ENCODE measurements around the gene DBI. TPM values are rescaled to one million over a fixed set of nuclear protein-coding genes. Genes with fewer than 3 reads are reported as not detected.

DBI gene
- total and polyA plus RNA-seq, 2 of the 13 experiments (the other 11 are each of a cell fraction or from before 2014, with no cell fraction given) = 330 to 659 TPM

GRCh38 chr2:119372778-119373568 lies 6.2 kb downstream of the DBI start:
- H3K36me3 ChIP-seq (replicated peaks in 1 of 2; ENCODE audit: control insufficient read depth in 1 of 2, insufficient read depth in 2 of 2, low read length in 2 of 2) = peaks cover 39 to 54% of the 10 kb centered on the region in 2 experiments
- peaks cover 22% of the 10 kb centered on the region for H4K20me1 ChIP-seq (ENCODE audit: insufficient read depth, low read length)
- TF ChIP-seq POLR2AphosphoS5 (IDR thresholded peaks at IDR 0.05; ENCODE audit: low read depth, low read length) (peak; percentile 29; the same call in 1 of the 2 replicates), ZNF883 (CRISPR knock-in tag; IDR thresholded peaks at IDR 0.05; ENCODE audit: not compliant biosample characterization) (no peak), REPIN1 (CRISPR knock-in tag; IDR thresholded peaks at IDR 0.05; ENCODE audit: borderline replicate concordance, low read depth) (no peak), ZBTB20 (CRISPR knock-in tag; IDR thresholded peaks at IDR 0.05; ENCODE audit: borderline replicate concordance, low read depth) (no peak), RBFOX2 (IDR thresholded peaks at IDR 0.05; ENCODE audit: low read depth, low read length) (peak; percentile 56; the same call in 1 of the 2 replicates), TMF1 (CRISPR knock-in tag; IDR thresholded peaks at IDR 0.05; ENCODE audit: low read depth) (no peak), MAFF (IDR thresholded peaks at IDR 0.05; ENCODE audit: low read depth, low read length) (no peak), ZNF768 (CRISPR knock-in tag; IDR thresholded peaks at IDR 0.05) (peak; percentile 71), RELA (CRISPR knock-in tag; IDR thresholded peaks at IDR 0.05) (no peak), ZNF646 (CRISPR knock-in tag; IDR thresholded peaks at IDR 0.05) (no peak), E2F2 (CRISPR knock-in tag; IDR thresholded peaks at IDR 0.05; ENCODE audit: borderline replicate concordance) (no peak), SAP130 (CRISPR knock-in tag; IDR thresholded peaks at IDR 0.05; ENCODE audit: low read depth) (no peak), POLR2A (IDR thresholded peaks at IDR 0.05; ENCODE audit: insufficient read depth in 1 of 2, low read depth in 2 of 2, low read length in 2 of 2) (peak; percentile 24 to 50; a peak in 2 of 4 replicates)
- peak overlapping the region; percentile 54 for H3K27ac ChIP-seq (ENCODE audit: extremely low read length, insufficient read depth, low read length)
- H3K9ac ChIP-seq (ENCODE audit: insufficient read depth, low read depth, low read length) = no peak overlapping the region
- ATAC-seq (peak; percentile 49), FAIRE-seq (no peak), DNase-seq (ENCODE audit: low spot score) (no peak)
- no peak overlapping the region for H3K4me2 ChIP-seq (ENCODE audit: low read depth, low read length)
- ChIA-PET POLR2A (no interaction called here), CTCF (ENCODE audit: low intra/inter-chr PET ratio, low total read pairs) (no interaction called here)
- H3K79me2 ChIP-seq (ENCODE audit: insufficient read depth, low read length) = peaks cover 18% of the 10 kb centered on the region
- in situ Hi-C loops (cut with HindIII; ENCODE audit: extremely low pct_ligation_motif_present, low pct_unique_long_range_greater_than_20kb) = no loop called here
- H3K27me3 ChIP-seq (ENCODE audit: control insufficient read depth in 1 of 2, insufficient read depth in 2 of 2, low read length in 2 of 2) = no peaks in the 10 kb centered on the region
- no peak overlapping the region for H2AFZ ChIP-seq (ENCODE audit: low read length)
- 98% methylated on average over 7 of the region's 7 CpGs for WGBS (ENCODE audit: low lambda C conversion rate)
- BruUV-seq (replicated peaks) = no TSS peak
- intact Hi-C loops (cut with micrococcal nuclease; ENCODE audit: unreplicated experiment) = no loop called here
- H3K4me3 ChIP-seq (replicated peaks in 1 of 3; ENCODE audit: insufficient read depth in 1 of 3, low read depth in 2 of 3, low read length in 3 of 3) = no peak overlapping the region
- no peaks in the 10 kb centered on the region for H3K9me3 ChIP-seq (ENCODE audit: low read length)
- peaks cover 52% of the 10 kb centered on the region for H3K4me1 ChIP-seq (ENCODE audit: insufficient read depth, low read length)

Data from HepG2 (cell line).